Peyer's patch (tissue), 4 donors: ENCODE data around the gene MAGI2.

Source experiments
- POLR2A ChIP-seq, 2 donors: fragments of 450-650 bp; IDR thresholded peaks; one replicate each; pipeline ENCODE4 v1.5.1; 2017; ENCODE audit warnings: antibody characterized with exemption in 2 of 2, mild to moderate bottlenecking in 2 of 2, moderate library complexity in 2 of 2
- TF ChIP-seq, protein P1 (sequence below), 6 experiments: fragments of 450-650 bp in 4 of 6; fragments of 200-600 bp in 2 of 6; sonication (generic) in 1 of 6; IDR thresholded peaks; one replicate each; pipeline ENCODE4 v1.5.1; 2017 to 2019; ENCODE audit warnings: antibody characterized with exemption in 6 of 6, mild to moderate bottlenecking in 3 of 6, moderate library complexity in 1 of 6

DNA sequence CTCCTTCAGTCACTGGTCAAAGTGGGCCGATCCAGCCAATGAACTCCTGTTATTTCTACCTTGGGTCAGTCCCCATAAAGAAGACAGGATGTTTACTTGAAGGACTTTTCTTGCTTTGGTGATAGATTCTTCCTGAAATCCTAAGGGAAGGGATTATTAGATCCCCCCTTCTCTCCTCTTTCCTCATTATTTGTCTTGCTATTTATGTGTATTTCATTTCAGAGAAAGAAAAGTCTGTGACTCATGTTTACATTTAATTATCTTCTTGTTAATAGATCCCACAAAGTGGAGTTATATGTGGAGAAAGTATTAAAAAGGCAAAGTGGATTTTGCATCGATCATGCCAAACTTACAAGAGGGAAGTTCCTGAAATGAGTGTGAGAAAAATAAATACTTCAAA is 1313.4 kb downstream of the MAGI2 start:
- TF ChIP-seq, protein P1, sequence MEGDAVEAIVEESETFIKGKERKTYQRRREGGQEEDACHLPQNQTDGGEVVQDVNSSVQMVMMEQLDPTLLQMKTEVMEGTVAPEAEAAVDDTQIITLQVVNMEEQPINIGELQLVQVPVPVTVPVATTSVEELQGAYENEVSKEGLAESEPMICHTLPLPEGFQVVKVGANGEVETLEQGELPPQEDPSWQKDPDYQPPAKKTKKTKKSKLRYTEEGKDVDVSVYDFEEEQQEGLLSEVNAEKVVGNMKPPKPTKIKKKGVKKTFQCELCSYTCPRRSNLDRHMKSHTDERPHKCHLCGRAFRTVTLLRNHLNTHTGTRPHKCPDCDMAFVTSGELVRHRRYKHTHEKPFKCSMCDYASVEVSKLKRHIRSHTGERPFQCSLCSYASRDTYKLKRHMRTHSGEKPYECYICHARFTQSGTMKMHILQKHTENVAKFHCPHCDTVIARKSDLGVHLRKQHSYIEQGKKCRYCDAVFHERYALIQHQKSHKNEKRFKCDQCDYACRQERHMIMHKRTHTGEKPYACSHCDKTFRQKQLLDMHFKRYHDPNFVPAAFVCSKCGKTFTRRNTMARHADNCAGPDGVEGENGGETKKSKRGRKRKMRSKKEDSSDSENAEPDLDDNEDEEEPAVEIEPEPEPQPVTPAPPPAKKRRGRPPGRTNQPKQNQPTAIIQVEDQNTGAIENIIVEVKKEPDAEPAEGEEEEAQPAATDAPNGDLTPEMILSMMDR (IDR thresholded peaks at IDR 0.05) = no peak
- TF ChIP-seq POLR2A (IDR thresholded peaks at IDR 0.05) = no peak
